ENCODE measurements around the gene DLG5.

Gene DLG5

DNA sequence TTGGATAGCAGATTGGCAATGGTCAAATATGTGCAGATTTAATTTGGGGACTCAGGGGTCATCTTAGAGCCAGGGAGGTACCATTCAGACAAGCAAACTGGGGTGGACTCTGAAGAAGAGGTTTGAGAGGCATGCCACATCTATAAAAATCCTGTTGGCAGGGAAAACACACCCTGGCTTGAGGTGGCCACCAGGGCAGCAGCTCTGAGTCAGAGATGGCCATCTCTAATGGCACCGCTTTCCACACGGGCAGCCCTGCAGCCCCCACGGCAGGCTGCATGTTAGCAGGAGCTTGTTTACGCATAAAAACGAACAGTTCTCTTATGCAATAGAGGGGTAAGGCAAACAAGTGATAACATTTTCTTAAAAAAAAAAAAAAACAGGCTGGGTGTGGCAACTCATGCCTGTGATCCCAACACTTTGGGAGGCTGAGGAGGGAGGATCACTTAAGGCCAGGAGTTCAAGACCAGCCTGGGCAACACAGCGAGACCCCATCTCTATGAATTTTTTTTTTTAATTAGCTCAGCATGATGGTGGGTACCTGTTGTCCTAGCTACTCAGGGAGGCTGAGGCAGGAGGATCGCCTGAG, 14.9 kb downstream of the DLG5 start:
- no peak for TF ChIP-seq TAF1 (IDR thresholded peaks at IDR 0.05; ENCODE audit: borderline replicate concordance, insufficient read depth, low read length)
- TF ChIP-seq, protein P1, sequence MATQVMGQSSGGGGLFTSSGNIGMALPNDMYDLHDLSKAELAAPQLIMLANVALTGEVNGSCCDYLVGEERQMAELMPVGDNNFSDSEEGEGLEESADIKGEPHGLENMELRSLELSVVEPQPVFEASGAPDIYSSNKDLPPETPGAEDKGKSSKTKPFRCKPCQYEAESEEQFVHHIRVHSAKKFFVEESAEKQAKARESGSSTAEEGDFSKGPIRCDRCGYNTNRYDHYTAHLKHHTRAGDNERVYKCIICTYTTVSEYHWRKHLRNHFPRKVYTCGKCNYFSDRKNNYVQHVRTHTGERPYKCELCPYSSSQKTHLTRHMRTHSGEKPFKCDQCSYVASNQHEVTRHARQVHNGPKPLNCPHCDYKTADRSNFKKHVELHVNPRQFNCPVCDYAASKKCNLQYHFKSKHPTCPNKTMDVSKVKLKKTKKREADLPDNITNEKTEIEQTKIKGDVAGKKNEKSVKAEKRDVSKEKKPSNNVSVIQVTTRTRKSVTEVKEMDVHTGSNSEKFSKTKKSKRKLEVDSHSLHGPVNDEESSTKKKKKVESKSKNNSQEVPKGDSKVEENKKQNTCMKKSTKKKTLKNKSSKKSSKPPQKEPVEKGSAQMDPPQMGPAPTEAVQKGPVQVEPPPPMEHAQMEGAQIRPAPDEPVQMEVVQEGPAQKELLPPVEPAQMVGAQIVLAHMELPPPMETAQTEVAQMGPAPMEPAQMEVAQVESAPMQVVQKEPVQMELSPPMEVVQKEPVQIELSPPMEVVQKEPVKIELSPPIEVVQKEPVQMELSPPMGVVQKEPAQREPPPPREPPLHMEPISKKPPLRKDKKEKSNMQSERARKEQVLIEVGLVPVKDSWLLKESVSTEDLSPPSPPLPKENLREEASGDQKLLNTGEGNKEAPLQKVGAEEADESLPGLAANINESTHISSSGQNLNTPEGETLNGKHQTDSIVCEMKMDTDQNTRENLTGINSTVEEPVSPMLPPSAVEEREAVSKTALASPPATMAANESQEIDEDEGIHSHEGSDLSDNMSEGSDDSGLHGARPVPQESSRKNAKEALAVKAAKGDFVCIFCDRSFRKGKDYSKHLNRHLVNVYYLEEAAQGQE (IDR thresholded peaks at IDR 0.05; ENCODE audit: insufficient read depth in 1 of 2, low read depth in 2 of 2, low read length in 2 of 2), result no peak
- TF ChIP-seq POLR2AphosphoS5 (IDR thresholded peaks at IDR 0.05; ENCODE audit: low read depth, low read length), result no peak
- TF ChIP-seq FOXP2 (optimal IDR thresholded peaks at IDR 0.05; ENCODE audit: borderline replicate concordance, extremely low read depth, extremely low read length, insufficient read depth), result no peak
- TF ChIP-seq SIN3A (IDR thresholded peaks at IDR 0.05; ENCODE audit: borderline replicate concordance, insufficient read depth, low read length), result no peak

DNA sequence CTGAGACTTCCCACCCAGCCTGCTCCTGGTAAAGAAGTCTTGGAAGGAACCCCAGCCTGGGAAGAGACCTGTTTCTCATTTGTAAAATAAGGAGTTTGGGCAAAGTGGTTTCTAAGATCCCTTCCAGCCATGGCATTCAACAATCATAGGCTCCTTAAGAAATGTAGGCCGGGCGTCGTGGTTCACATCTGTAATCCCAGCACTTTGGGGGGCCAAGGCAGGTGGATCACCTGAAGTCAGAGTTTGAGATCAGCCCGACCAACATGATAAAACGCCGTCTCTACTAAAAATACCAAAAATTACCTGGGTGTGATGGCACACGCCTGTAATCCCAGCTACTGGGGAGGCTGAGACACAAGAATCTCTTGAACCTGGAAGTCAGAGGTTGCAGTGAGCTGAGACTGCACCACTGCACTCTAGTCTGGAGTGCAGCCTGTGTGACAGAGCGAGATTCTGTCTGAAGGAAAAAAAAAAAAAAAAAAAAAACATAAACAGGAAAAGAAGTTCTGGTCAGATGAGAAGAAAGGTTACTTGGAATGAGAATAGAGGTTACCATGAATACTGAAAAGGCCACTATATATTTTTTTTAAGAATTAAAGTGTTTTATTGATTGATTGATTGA, 15.9 kb downstream of the DLG5 start:
- TF ChIP-seq, protein P1 (IDR thresholded peaks at IDR 0.05; ENCODE audit: insufficient read depth in 1 of 2, low read depth in 2 of 2, low read length in 2 of 2), result no peak
- TF ChIP-seq POLR2AphosphoS5 (IDR thresholded peaks at IDR 0.05; ENCODE audit: low read depth, low read length) (no peak), TAF1 (IDR thresholded peaks at IDR 0.05; ENCODE audit: borderline replicate concordance, insufficient read depth, low read length) (no peak)

DNA sequence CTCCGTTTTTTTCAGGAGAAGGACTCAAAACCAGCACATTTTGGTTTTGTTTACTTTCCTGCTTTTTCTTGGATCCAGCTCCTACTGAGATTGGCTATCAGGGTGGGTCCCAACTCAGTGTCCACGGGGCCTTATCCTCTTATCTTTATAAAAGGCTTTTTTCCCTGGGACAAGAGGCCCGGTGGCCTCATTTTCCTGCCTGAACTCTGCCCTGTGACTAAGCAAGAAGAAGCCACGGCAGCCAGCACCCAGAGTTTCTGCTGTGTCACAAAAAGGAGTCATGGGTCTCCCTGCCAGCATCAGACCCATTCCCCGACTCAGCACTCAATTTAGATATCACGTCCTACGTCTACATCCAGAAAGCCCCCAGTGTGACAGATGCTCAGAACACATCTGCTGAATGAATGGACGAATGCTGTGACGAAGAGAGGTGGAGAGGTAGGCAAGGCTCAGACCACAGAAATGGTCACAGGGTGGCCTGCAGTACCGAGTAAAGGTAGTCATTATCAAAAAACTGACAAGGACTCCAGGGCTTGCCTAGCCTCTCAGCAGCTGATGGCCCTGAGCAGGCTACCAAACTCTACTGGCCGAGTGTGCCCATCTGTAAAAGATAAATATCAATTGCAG, 16.7 kb downstream of the DLG5 start:
- TF ChIP-seq POLR2AphosphoS5 (IDR thresholded peaks at IDR 0.05; ENCODE audit: low read depth, low read length) (no peak), SIN3A (IDR thresholded peaks at IDR 0.05; ENCODE audit: borderline replicate concordance, insufficient read depth, low read length) (no peak), FOXP2 (optimal IDR thresholded peaks at IDR 0.05; ENCODE audit: borderline replicate concordance, extremely low read depth, extremely low read length, insufficient read depth) (no peak), TAF1 (IDR thresholded peaks at IDR 0.05; ENCODE audit: borderline replicate concordance, insufficient read depth, low read length) (no peak)
- TF ChIP-seq, protein P1 (IDR thresholded peaks at IDR 0.05; ENCODE audit: insufficient read depth in 1 of 2, low read depth in 2 of 2, low read length in 2 of 2), result no peak

DNA sequence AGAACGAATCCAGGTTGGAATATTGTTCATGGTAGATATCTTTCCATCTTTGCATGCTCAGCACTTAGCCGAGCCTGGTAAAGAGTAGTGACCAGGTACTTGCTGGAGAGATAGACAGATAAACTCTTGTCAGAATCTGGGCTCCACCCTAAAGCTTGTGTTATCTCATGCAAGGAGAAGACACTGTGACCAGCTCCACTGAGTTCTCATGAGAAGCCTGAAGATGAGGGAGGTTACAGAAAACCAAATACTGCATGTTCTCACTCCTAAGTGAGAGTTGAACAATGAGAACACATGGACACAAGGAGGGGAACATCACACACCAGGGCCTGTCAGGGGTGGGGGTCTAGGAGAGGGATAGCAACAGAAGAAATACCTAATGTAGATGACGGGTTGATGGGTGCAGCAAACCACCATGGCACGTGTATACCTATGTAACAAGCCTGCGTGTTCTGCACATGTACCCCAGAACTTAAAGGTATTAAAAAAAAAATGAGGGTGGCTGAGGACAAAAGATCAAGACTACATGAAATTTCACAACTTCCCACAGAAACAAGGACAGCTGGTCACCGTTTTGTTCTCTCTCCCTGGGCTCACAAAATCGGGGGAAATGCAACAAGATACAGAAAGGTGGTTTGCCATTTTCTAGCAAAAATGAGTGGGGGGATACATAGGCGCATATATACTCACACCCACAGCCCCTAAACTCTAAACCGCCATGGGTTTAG, 17.4 kb downstream of the DLG5 start:
- TF ChIP-seq FOXP2 (optimal IDR thresholded peaks at IDR 0.05; ENCODE audit: borderline replicate concordance, extremely low read depth, extremely low read length, insufficient read depth), result no peak
- TF ChIP-seq TAF1 (IDR thresholded peaks at IDR 0.05; ENCODE audit: borderline replicate concordance, insufficient read depth, low read length), result no peak
- TF ChIP-seq SIN3A (IDR thresholded peaks at IDR 0.05; ENCODE audit: borderline replicate concordance, insufficient read depth, low read length), result no peak
- TF ChIP-seq, protein P1 (IDR thresholded peaks at IDR 0.05; ENCODE audit: insufficient read depth in 1 of 2, low read depth in 2 of 2, low read length in 2 of 2), result no peak
- no peak for TF ChIP-seq POLR2AphosphoS5 (IDR thresholded peaks at IDR 0.05; ENCODE audit: low read depth, low read length)

Data from PFSK-1 (cell line).